Endothelial cell (in vitro differentiated cells): ENCODE data around the gene LAMB3. TPM values are rescaled to one million over a fixed set of nuclear protein-coding genes. Genes with fewer than 3 reads are reported as not detected.

ENCODE experiments used
- DNase-seq: peaks from one replicate; pipeline ENCODE4 v3.0.0; 2021; ENCODE audit warnings: low spot score
- H3K27ac Mint-ChIP-seq: one replicate; pipeline ENCODE4 v1.8.0; 2021; ENCODE audit warnings: mixed read lengths, inconsistent platforms; ENCODE audit not compliant: unreplicated experiment
- H3K27me3 Mint-ChIP-seq: one replicate; pipeline ENCODE4 v1.8.0; 2021; ENCODE audit warnings: mild to moderate bottlenecking, moderate library complexity, mixed read lengths, inconsistent platforms; ENCODE audit not compliant: unreplicated experiment
- H3K36me3 Mint-ChIP-seq: one replicate; pipeline ENCODE4 v1.8.0; 2021; ENCODE audit warnings: mild to moderate bottlenecking, low read depth, mixed read lengths, inconsistent platforms; ENCODE audit not compliant: unreplicated experiment
- H3K4me1 Mint-ChIP-seq: one replicate; pipeline ENCODE4 v1.8.0; 2021; ENCODE audit warnings: mild to moderate bottlenecking, mixed read lengths, inconsistent platforms; ENCODE audit not compliant: unreplicated experiment
- H3K4me3 Mint-ChIP-seq: one replicate; pipeline ENCODE4 v1.8.0; 2021; ENCODE audit warnings: mild to moderate bottlenecking, mixed read lengths, inconsistent platforms; ENCODE audit not compliant: unreplicated experiment
- H3K9me3 Mint-ChIP-seq: one replicate; pipeline ENCODE4 v1.8.0; 2021; ENCODE audit warnings: mixed read lengths, inconsistent platforms; ENCODE audit not compliant: unreplicated experiment
- CTCF ChIP-seq: fragments of 200-600 bp; sonication (generic); IDR thresholded peaks from one replicate; pipeline ENCODE4 v1.5.0; 2021; ENCODE audit warnings: antibody characterized with exemption; ENCODE audit not compliant: unreplicated experiment
- total RNA-seq: library from RNA; stranded (reverse); fragmentation: NEBNext Ultra II Directional; extraction: Animal tissue kit (Norgen Biotek cat#: 25700); gene quantifications from one replicate; pipeline ENCODE4 v1.2.1, GENCODE V29; 2021; ENCODE audit not compliant: unreplicated experiment

The LAMB3 gene
- total RNA-seq, 1 donor from 2014 or later: 0.21 TPM

GRCh38 chr1:209593747-209594146 lies 58.5 kb downstream of the LAMB3 start:
- peaks cover 3% of the 10 kb centered on the region for H3K27me3 Mint-ChIP-seq
- no peak overlapping the region for H3K27ac Mint-ChIP-seq
- no peak overlapping the region for H3K4me3 Mint-ChIP-seq
- no peak for TF ChIP-seq CTCF
- no peak for DNase-seq
- no peaks in the 10 kb centered on the region for H3K9me3 Mint-ChIP-seq
- H3K36me3 Mint-ChIP-seq: no peaks in the 10 kb centered on the region
- peaks cover 11% of the 10 kb centered on the region for H3K4me1 Mint-ChIP-seq

- no peak overlapping the region for H3K4me3 Mint-ChIP-seq
- no peaks in the 10 kb centered on the region for H3K36me3 Mint-ChIP-seq
- H3K27me3 Mint-ChIP-seq: peaks cover 3% of the 10 kb centered on the region
- no peaks in the 10 kb centered on the region for H3K9me3 Mint-ChIP-seq
- no peak overlapping the region for H3K27ac Mint-ChIP-seq
- DNase-seq: peak; percentile 47
- TF ChIP-seq CTCF: no peak
- peaks cover 11% of the 10 kb centered on the region for H3K4me1 Mint-ChIP-seq
These were observed 61.8 kb downstream of the LAMB3 start for GRCh38 chr1:209590405-209590804.

GRCh38 chr1:209589863-209590262 lies 62.4 kb downstream of the LAMB3 start:
- H3K9me3 Mint-ChIP-seq: no peaks in the 10 kb centered on the region
- H3K27me3 Mint-ChIP-seq: peaks cover 2% of the 10 kb centered on the region
- H3K4me3 Mint-ChIP-seq: no peak overlapping the region
- H3K27ac Mint-ChIP-seq: no peak overlapping the region
- no peak for DNase-seq
- TF ChIP-seq CTCF: no peak
- peaks cover 11% of the 10 kb centered on the region for H3K4me1 Mint-ChIP-seq
- H3K36me3 Mint-ChIP-seq: no peaks in the 10 kb centered on the region

- H3K4me1 Mint-ChIP-seq: peaks cover 10% of the 10 kb centered on the region
- no peak for DNase-seq
- no peaks in the 10 kb centered on the region for H3K36me3 Mint-ChIP-seq
- H3K4me3 Mint-ChIP-seq: no peak overlapping the region
- no peak overlapping the region for H3K27ac Mint-ChIP-seq
- H3K27me3 Mint-ChIP-seq: peaks cover 2% of the 10 kb centered on the region
- no peak for TF ChIP-seq CTCF
- H3K9me3 Mint-ChIP-seq: no peaks in the 10 kb centered on the region
These were observed 62.8 kb downstream of the LAMB3 start for GRCh38 chr1:209589440-209589839.

- no peak overlapping the region for H3K27ac Mint-ChIP-seq
- no peak for DNase-seq
These were observed 64.4 kb downstream of the LAMB3 start for GRCh38 chr1:209587789-209588188.

More at GRCh38 chr1:209587789-209588188, 64.4 kb downstream of the LAMB3 start:
- Mint-ChIP-seq H3K27me3 (peaks cover 2% of the 10 kb centered on the region), H3K9me3 (no peaks in the 10 kb centered on the region), H3K4me1 (no peaks in the 10 kb centered on the region), H3K36me3 (no peaks in the 10 kb centered on the region), H3K4me3 (no peak overlapping the region)
- no peak for TF ChIP-seq CTCF
